LNCAP (cell line): ENCODE results near the gene RASL10B.

ENCODE experiments used
- CTCF ChIP-seq: fragments of 450-650 bp; IDR thresholded peaks from 2 replicates; pipeline ENCODE4 v1.5.1; 2017; ENCODE audit warnings: mild to moderate bottlenecking

RASL10B gene

GRCh38 chr17:35723735-35724134, 7.7 kb upstream of the RASL10B start:
- TF ChIP-seq CTCF, result no peak

- no peak for TF ChIP-seq CTCF
Observed at GRCh38 chr17:35725058-35725457, 6.4 kb upstream of the RASL10B start.

GRCh38 chr17:35725802-35726126, 5.7 kb upstream of the RASL10B start:
- no peak for TF ChIP-seq CTCF

DNA sequence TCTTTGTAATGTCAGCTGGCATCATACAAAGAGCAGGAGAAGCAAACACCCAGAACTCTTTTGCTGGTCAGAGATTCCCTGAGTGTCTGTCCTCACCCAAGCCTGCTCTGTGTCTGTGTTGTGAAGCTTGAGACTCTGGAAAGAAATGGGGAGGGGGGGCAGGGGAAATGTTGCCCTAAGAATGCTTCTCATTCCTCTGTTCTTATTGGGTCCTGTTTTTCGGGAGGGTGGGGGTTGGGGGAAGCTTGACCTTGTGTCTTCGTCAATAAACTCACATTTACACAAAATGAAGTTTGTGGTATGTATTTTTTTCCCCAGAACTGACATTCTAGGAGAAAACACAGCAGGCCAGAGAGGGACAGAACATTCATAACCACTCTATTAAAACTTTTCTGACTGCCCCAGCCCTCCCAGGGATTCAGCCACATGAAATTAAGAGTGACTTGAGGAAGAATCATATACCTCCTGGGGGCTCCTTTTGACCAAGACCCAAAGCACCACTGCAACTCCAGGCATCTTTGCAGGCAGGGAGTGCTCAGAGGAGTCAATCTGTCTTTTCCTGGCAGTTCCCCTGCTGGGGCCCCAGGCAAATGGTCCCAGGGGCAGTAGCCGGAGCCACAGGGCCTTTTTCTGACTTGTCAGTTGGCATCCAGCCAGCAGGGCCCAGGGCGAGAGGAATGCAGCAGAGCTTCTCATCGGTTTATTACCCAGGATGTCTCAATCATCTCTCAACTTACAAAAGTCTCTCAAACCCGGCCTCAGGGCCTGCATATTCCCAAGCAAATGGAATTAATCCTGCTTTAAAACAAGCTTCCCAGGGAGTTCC, 5.1 kb upstream of the RASL10B start:
- TF ChIP-seq CTCF, result no peak

GRCh38 chr17:35726953-35727460, 4.4 kb upstream of the RASL10B start:
- no peak for TF ChIP-seq CTCF

DNA sequence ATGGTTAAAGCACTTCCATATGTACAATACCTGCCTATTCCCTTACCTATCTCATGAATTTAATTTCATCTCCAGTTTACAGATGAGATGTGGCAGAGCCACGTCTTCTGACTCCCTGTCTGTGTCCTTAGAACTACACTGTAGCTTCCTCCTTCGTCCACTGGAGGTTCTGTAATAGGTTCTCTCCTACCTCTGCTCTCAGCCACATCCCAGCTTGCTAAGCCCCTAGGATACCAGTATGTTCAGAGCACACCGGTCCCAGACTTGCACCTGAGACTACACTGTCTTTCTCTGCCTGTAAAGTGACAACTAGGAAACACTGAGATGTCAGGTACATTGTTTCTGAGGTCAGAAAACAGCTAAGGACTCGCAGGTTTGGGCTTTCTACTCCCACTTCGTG, 3.8 kb upstream of the RASL10B start:
- no peak for TF ChIP-seq CTCF

DNA sequence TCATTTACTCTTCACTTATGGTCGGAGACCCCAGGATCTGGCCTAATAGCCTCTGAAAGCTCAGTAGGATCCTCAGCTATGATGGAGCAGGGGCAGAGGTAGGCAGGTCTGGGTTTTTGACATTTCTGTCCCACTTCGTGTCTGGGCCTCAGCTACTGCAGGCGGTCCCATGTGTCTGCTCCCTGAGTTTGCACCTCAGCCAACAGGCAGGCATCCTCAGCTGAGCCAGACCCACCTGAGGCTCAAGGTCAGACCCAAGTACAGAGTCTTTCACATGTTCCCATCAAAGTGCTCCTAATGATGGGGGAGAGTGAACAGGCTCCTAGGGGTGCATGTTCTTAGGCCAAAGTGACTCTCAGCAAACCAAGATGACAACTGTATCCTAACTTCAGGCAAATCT, 2.9 kb upstream of the RASL10B start:
- no peak for TF ChIP-seq CTCF
